SK-N-MC (cell line): ENCODE results near the gene GALNT6.

Experiments
- DNase-seq: peaks from one replicate; pipeline ENCODE4 v3.0.0-alpha.2; 2011; ENCODE audit warnings: low read depth, low spot score
- H3K27ac ChIP-seq: fragments of 200-600 bp; sonication (generic); 2 replicates; pipeline ENCODE4 v1.5.1; 2016; ENCODE audit warnings: mixed run types
- H3K36me3 ChIP-seq: fragments of 200-600 bp; sonication (generic); 2 replicates; pipeline ENCODE4 v1.6.1; 2017; ENCODE audit warnings: antibody characterized with exemption, low read length, mixed read lengths; ENCODE audit not compliant: insufficient read depth
- H3K4me3 ChIP-seq: fragments of 200-600 bp; sonication (generic); 2 replicates; pipeline ENCODE4 v1.5.1; 2016
- H3K9ac ChIP-seq: fragments of 200-600 bp; sonication (generic); 2 replicates; pipeline ENCODE4 v1.8.0; 2017; ENCODE audit warnings: mixed run types, mixed read lengths; ENCODE audit not compliant: insufficient read length
- H3K9me3 ChIP-seq: fragments of 200-600 bp; sonication (generic); 2 replicates; pipeline ENCODE4 v1.6.1; 2017; ENCODE audit warnings: low read depth, mild to moderate bottlenecking, antibody characterized with exemption, low read length, moderate library complexity, mixed read lengths
- EZH2 ChIP-seq: fragments of 200-600 bp; sonication (generic); IDR thresholded peaks from one replicate; pipeline ENCODE4 v1.6.1; 2017; ENCODE audit warnings: antibody characterized with exemption
- FOXP2 ChIP-seq: optimal IDR thresholded peaks from 2 replicates; pipeline ENCODE3; 2011; ENCODE audit warnings: mild to moderate bottlenecking, moderate library complexity; ENCODE audit not compliant: insufficient read depth; ENCODE audit errors: extremely low read length, control extremely low read depth
- POLR2AphosphoS5 ChIP-seq: IDR thresholded peaks from 2 replicates; pipeline ENCODE4 v1.6.1; 2012; ENCODE audit warnings: mild to moderate bottlenecking, low read depth, low read length, borderline replicate concordance

The GALNT6 gene

DNA sequence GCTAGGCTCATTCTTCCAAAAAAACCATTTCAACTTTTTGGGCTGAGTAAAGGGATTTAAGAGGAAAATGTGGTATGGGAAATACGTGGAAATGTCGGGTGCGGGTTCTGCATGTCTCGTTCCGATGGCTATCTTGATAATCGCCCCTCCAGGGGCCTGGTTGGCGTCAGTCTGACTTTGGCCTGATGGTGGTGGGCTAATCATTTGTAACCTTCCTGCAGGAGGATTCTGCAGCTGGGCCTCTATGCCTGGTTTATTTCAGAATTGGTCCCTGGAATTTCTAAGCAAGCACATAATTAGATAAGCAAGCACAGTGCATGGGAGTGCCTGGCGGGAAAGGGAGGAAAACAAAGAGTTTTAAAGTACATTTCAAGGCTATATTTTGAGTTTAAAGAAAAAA is 18.6 kb upstream of the GALNT6 start:
- Histone ChIP-seq H3K9ac (no peak overlapping the region), H3K27ac (no peak overlapping the region), H3K36me3 (no peaks in the 10 kb centered on the region), H3K9me3 (no peaks in the 10 kb centered on the region), H3K4me3 (no peak overlapping the region)
- no peak for DNase-seq
- TF ChIP-seq POLR2AphosphoS5 (no peak), FOXP2 (no peak), EZH2 (no peak)

- TF ChIP-seq POLR2AphosphoS5 (no peak), FOXP2 (no peak), EZH2 (no peak)
- DNase-seq: no peak
- Histone ChIP-seq H3K9me3 (no peaks in the 10 kb centered on the region), H3K4me3 (no peak overlapping the region), H3K27ac (no peak overlapping the region), H3K9ac (no peak overlapping the region), H3K36me3 (no peaks in the 10 kb centered on the region)
These were observed 16.4 kb upstream of the GALNT6 start for GRCh38 chr12:51407604-51408003.

GRCh38 chr12:51406859-51407258 is 15.7 kb upstream of the GALNT6 start:
- H3K9ac ChIP-seq: no peak overlapping the region
- H3K36me3 ChIP-seq: no peaks in the 10 kb centered on the region
- DNase-seq: no peak
- H3K9me3 ChIP-seq: no peaks in the 10 kb centered on the region
- TF ChIP-seq EZH2 (no peak), POLR2AphosphoS5 (no peak), FOXP2 (no peak)
- H3K27ac ChIP-seq: no peak overlapping the region
- H3K4me3 ChIP-seq: no peak overlapping the region

GRCh38 chr12:51406290-51406689 is 15.1 kb upstream of the GALNT6 start:
- no peak for TF ChIP-seq FOXP2
- no peak for TF ChIP-seq POLR2AphosphoS5
- TF ChIP-seq EZH2: no peak
- H3K9ac ChIP-seq: no peak overlapping the region
- no peak overlapping the region for H3K27ac ChIP-seq
- H3K4me3 ChIP-seq: no peak overlapping the region
- no peaks in the 10 kb centered on the region for H3K9me3 ChIP-seq
- no peaks in the 10 kb centered on the region for H3K36me3 ChIP-seq
- DNase-seq: no peak

DNA sequence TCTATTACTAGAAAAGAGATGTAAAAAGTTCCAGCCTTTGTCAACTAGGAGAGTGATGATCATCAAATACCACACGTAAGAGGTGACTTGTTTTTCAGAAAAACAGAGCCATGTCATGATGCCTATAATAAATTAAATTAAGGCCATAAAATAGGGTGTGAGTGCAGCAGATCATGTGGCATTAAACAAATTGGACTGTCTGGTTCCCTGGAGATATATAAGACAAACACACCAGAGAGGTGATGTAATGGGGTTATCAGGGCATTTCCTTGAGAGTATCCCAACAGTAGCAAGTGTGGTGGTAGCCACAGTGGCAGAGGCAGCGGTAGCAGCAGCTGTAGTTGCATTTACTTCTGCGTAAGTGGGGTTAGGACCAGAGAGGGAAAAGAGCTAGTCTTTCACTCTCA is 14.6 kb upstream of the GALNT6 start:
- TF ChIP-seq FOXP2: no peak
- no peak for TF ChIP-seq POLR2AphosphoS5
- TF ChIP-seq EZH2: no peak
- Histone ChIP-seq H3K27ac (no peak overlapping the region), H3K9me3 (no peaks in the 10 kb centered on the region), H3K9ac (no peak overlapping the region), H3K4me3 (no peak overlapping the region), H3K36me3 (no peaks in the 10 kb centered on the region)
- DNase-seq: no peak

DNA sequence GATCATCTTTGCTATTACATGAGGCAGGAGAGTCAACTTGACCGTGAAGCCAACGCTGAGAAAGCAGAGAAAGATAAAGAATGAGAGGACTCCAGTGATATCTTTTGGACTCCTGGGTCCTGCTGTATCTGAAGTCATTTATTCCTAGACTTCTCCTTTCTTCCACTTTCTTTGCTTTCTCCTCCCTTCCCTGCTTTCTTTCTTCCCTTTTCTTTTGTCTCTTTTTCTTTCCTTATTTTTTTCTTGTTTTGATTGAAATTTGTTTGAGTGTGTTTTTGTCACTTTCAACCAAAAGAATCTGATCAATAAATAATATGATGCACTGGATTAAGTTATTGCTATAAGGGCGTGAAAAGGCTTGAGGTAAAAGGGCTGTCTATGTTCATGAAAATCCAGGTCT is 13.4 kb upstream of the GALNT6 start:
- H3K9me3 ChIP-seq: no peaks in the 10 kb centered on the region
- no peak overlapping the region for H3K27ac ChIP-seq
- no peak overlapping the region for H3K4me3 ChIP-seq
- DNase-seq: no peak
- H3K9ac ChIP-seq: no peak overlapping the region
- TF ChIP-seq FOXP2: no peak
- no peak for TF ChIP-seq EZH2
- no peak for TF ChIP-seq POLR2AphosphoS5
- H3K36me3 ChIP-seq: no peaks in the 10 kb centered on the region

- H3K4me3 ChIP-seq: no peak overlapping the region
- DNase-seq: no peak
- TF ChIP-seq POLR2AphosphoS5 (no peak), EZH2 (no peak), FOXP2 (no peak)
- H3K9me3 ChIP-seq: no peaks in the 10 kb centered on the region
- no peak overlapping the region for H3K27ac ChIP-seq
- H3K9ac ChIP-seq: no peak overlapping the region
- H3K36me3 ChIP-seq: no peaks in the 10 kb centered on the region
These were observed 12.5 kb upstream of the GALNT6 start for GRCh38 chr12:51403681-51404136.

- H3K9me3 ChIP-seq: no peaks in the 10 kb centered on the region
- no peaks in the 10 kb centered on the region for H3K36me3 ChIP-seq
- DNase-seq: no peak
- TF ChIP-seq POLR2AphosphoS5 (no peak), FOXP2 (no peak), EZH2 (no peak)
- H3K27ac ChIP-seq: no peak overlapping the region
- no peak overlapping the region for H3K9ac ChIP-seq
- H3K4me3 ChIP-seq: no peak overlapping the region
These were observed 12.0 kb upstream of the GALNT6 start for GRCh38 chr12:51403159-51403558.

- TF ChIP-seq FOXP2 (no peak), EZH2 (no peak)
- H3K36me3 ChIP-seq: no peaks in the 10 kb centered on the region
- DNase-seq: no peak
- no peak overlapping the region for H3K4me3 ChIP-seq
- H3K9me3 ChIP-seq: no peaks in the 10 kb centered on the region
- H3K27ac ChIP-seq: no peak overlapping the region
- H3K9ac ChIP-seq: no peak overlapping the region
These were observed 10.7 kb upstream of the GALNT6 start for GRCh38 chr12:51401900-51402299.
